K562 (cell line): ENCODE results near the gene ERF. TPM values are rescaled to one million over a fixed set of nuclear protein-coding genes. Genes with fewer than 3 reads are reported as not detected.
A peak's percentile ranks its signal among the peaks of the same experiment; 100 is the strongest.

Experiments used
- BDP1 ChIP-seq: IDR thresholded peaks from 3 replicates; pipeline ENCODE4 v1.6.1; 2011; ENCODE audit not compliant: insufficient read length, insufficient read depth
- DIDO1 ChIP-seq: fragments of 450-650 bp; IDR thresholded peaks from 2 replicates; pipeline ENCODE4 v1.6.1; 2016; ENCODE audit warnings: low read depth, missing biosample characterization, missing genetic modification characterization
- ERF ChIP-seq: fragments of 450-650 bp; formaldehyde crosslinking; IDR thresholded peaks from 2 replicates; pipeline ENCODE4 v1.4.0; 2020; ENCODE audit warnings: mild to moderate bottlenecking, mixed read lengths
- NCOA4 ChIP-seq: fragments of 450-650 bp; IDR thresholded peaks from 2 replicates; pipeline ENCODE4 v1.6.1; 2018; ENCODE audit warnings: mild to moderate bottlenecking; ENCODE audit not compliant: partially characterized antibody
- NONO ChIP-seq, 2 experiments: fragments of 200-400 bp in 1 of 2; fragments of 450-650 bp in 1 of 2; formaldehyde crosslinking in 1 of 2; IDR thresholded peaks; 2 replicates each; pipeline ENCODE4 v1.6.1; 2017; ENCODE audit warnings: low read depth in 2 of 2, mild to moderate bottlenecking in 2 of 2, moderate library complexity in 2 of 2, low read length in 1 of 2
- NUFIP1 ChIP-seq: fragments of 450-650 bp; IDR thresholded peaks from 2 replicates; pipeline ENCODE4 v1.6.1; 2018; ENCODE audit not compliant: partially characterized antibody
- PHF21A ChIP-seq: fragments of 450-650 bp; IDR thresholded peaks from 2 replicates; pipeline ENCODE4 v1.6.1; 2017; ENCODE audit warnings: low read depth, borderline replicate concordance
- SPI1 ChIP-seq: IDR thresholded peaks from 2 replicates; pipeline ENCODE4 v1.6.1; 2011; ENCODE audit warnings: low read depth, low read length, control low read depth, borderline replicate concordance
- SRSF9 ChIP-seq: fragments of 200-400 bp; formaldehyde crosslinking; IDR thresholded peaks from 2 replicates; pipeline ENCODE4 v1.6.1; 2017; ENCODE audit warnings: low read depth, low read length, borderline replicate concordance
- STAG1 ChIP-seq: sonication (generic); formaldehyde crosslinking; IDR thresholded peaks from 2 replicates; pipeline ENCODE4 v1.5.0; 2020; ENCODE audit warnings: missing genetic modification reagents, borderline replicate concordance
- TOE1 ChIP-seq, 2 experiments: fragments of 450-650 bp in 1 of 2; sonication (generic) in 1 of 2; formaldehyde crosslinking in 1 of 2; IDR thresholded peaks; 2 replicates each; pipeline versions ENCODE4 v1.7.1 to v1.8.0; 2016 to 2022; ENCODE audit warnings: borderline replicate concordance in 2 of 2, mild to moderate bottlenecking in 2 of 2, antibody characterized with exemption in 1 of 2, inconsistent platforms in 1 of 2, low read depth in 1 of 2, missing genetic modification reagents in 1 of 2, moderate library complexity in 1 of 2
- TRIM28 ChIP-seq: fragments of 450-650 bp; IDR thresholded peaks from 2 replicates; pipeline ENCODE4 v1.6.1; 2017
- YBX1 ChIP-seq: fragments of 450-650 bp; IDR thresholded peaks from 2 replicates; pipeline ENCODE4 v1.7.1; 2016; ENCODE audit warnings: mild to moderate bottlenecking
- ZNF224 ChIP-seq: sonication (generic); formaldehyde crosslinking; IDR thresholded peaks from 2 replicates; pipeline ENCODE4 v1.8.0; 2022; ENCODE audit warnings: mild to moderate bottlenecking, missing genetic modification reagents
- ZNF76 ChIP-seq: fragments of 250-450 bp; sonication (Bioruptor Pico); IDR thresholded peaks from 2 replicates; pipeline ENCODE4 v1.4.0; 2020; ENCODE audit warnings: mild to moderate bottlenecking, moderate library complexity, borderline replicate concordance
- polyA plus RNA-seq, 8 experiments: library from polyadenylated mRNA; depleted of rRNA in 4 of 8; stranded (reverse) in 5 of 8; unstranded in 3 of 8; fragments of >200 nt; fragmentation: Nextera tagmentation in 2 of 8; fragmentation: Illumina TruSeq in 1 of 8; extraction: Ambion mirVana in 2 of 8; extraction: Trizol in 1 of 8; gene quantifications; 2 replicates each; pipeline versions ENCODE4 v1.2.1 to v1.2.3, GENCODE V29; 2011 to 2014; ENCODE audit warnings: inconsistent platforms in 1 of 8, missing spikeins in 1 of 8
- total RNA-seq, 7 experiments: library from RNA; depleted of rRNA in 6 of 7; stranded (reverse); fragments of >200 nt in 6 of 7; fragmentation: Illumina TruSeq in 2 of 7; extraction: Trizol in 2 of 7; gene quantifications; 2 replicates each; pipeline versions ENCODE4 v1.2.1 to v1.2.3, GENCODE V29; 2011 to 2021; ENCODE audit warnings: low replicate concordance in 1 of 7
- TF ChIP-seq, protein P1 (sequence below): sonication (generic); formaldehyde crosslinking; IDR thresholded peaks from 2 replicates; pipeline ENCODE4 v1.8.1; 2023; ENCODE audit warnings: missing genetic modification reagents, mild to moderate bottlenecking, borderline replicate concordance
- TF ChIP-seq, protein P2 (sequence below): sonication (generic); formaldehyde crosslinking; IDR thresholded peaks from 2 replicates; pipeline ENCODE4 v1.8.0; 2022; ENCODE audit warnings: missing genetic modification reagents, mild to moderate bottlenecking, borderline replicate concordance
- TF ChIP-seq, protein P3 (sequence below), 3 experiments: fragments of 200-800 bp in 1 of 3; sonication (Bioruptor generic) in 1 of 3; sonication (generic) in 1 of 3; formaldehyde crosslinking in 1 of 3; IDR thresholded peaks; 2 replicates each; pipeline versions ENCODE4 v1.6.1 to v1.8.0; 2016 to 2022; ENCODE audit warnings: mild to moderate bottlenecking in 2 of 3, missing compliant biosample characterization in 2 of 3, missing genetic modification characterization in 2 of 3, missing genetic modification reagents in 1 of 3

Gene ERF
- total and polyA plus RNA-seq, 9 of the 15 experiments (the other 6 are each of a cell fraction or from before 2014, with no cell fraction given), result 0.03 to 75.4 (median 27.0) TPM

DNA sequence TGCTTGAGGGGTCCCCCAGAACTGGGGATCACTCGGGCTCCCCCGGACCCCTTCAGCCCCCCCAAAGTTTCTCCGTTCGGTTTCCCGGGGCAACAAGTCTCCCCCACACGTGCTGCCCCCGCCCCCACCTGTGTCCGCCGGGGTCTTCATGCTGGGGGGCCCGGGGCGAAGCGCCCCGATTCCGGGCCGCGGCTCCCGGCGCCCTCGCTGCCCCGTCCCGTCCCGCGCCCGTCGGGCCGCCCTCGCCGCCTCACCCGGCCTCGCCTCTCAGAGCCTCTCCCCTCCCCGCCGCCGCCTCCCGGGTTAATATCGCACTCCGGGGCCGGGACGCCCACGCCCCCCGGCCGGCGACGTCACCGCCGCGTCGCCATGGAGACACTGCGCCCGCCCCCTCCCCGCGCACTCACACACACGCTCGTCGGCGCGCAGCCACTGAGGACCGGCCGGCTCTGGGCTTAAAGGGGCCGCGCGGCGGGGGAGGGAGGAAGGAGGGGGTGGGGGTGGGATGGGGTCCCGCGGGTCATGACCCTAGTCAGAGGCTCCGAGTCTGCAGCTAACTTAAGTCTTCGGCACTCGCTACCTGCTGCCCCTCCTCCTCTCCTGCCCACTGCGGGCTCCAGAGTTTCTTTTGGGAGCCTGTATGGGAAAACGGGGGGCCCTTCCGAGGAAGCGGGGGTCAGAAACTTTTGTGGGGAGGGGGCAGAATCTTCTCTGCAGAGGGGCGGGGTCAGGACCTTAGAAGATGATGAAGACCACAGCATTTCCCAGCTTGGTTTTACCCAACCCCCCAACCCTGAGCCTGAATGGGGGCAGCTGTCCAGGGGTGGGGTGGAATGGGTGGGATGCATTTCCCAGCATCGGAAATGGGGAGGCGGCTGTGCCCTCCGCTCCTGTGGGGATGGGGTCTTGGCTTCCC lies at the start of gene ERF (continued):
- TF ChIP-seq, protein P1, sequence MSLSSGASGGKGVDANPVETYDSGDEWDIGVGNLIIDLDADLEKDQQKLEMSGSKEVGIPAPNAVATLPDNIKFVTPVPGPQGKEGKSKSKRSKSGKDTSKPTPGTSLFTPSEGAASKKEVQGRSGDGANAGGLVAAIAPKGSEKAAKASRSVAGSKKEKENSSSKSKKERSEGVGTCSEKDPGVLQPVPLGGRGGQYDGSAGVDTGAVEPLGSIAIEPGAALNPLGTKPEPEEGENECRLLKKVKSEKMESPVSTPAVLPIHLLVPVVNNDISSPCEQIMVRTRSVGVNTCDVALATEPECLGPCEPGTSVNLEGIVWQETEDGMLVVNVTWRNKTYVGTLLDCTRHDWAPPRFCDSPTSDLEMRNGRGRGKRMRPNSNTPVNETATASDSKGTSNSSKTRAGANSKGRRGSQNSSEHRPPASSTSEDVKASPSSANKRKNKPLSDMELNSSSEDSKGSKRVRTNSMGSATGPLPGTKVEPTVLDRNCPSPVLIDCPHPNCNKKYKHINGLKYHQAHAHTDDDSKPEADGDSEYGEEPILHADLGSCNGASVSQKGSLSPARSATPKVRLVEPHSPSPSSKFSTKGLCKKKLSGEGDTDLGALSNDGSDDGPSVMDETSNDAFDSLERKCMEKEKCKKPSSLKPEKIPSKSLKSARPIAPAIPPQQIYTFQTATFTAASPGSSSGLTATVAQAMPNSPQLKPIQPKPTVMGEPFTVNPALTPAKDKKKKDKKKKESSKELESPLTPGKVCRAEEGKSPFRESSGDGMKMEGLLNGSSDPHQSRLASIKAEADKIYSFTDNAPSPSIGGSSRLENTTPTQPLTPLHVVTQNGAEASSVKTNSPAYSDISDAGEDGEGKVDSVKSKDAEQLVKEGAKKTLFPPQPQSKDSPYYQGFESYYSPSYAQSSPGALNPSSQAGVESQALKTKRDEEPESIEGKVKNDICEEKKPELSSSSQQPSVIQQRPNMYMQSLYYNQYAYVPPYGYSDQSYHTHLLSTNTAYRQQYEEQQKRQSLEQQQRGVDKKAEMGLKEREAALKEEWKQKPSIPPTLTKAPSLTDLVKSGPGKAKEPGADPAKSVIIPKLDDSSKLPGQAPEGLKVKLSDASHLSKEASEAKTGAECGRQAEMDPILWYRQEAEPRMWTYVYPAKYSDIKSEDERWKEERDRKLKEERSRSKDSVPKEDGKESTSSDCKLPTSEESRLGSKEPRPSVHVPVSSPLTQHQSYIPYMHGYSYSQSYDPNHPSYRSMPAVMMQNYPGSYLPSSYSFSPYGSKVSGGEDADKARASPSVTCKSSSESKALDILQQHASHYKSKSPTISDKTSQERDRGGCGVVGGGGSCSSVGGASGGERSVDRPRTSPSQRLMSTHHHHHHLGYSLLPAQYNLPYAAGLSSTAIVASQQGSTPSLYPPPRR (CRISPR knock-in tag), result peak; percentile 22; the same call in 1 of the 2 replicates
- TF ChIP-seq YBX1, result no peak
- TF ChIP-seq TRIM28, result no peak
- no peak for TF ChIP-seq SRSF9
- TF ChIP-seq, protein P2, sequence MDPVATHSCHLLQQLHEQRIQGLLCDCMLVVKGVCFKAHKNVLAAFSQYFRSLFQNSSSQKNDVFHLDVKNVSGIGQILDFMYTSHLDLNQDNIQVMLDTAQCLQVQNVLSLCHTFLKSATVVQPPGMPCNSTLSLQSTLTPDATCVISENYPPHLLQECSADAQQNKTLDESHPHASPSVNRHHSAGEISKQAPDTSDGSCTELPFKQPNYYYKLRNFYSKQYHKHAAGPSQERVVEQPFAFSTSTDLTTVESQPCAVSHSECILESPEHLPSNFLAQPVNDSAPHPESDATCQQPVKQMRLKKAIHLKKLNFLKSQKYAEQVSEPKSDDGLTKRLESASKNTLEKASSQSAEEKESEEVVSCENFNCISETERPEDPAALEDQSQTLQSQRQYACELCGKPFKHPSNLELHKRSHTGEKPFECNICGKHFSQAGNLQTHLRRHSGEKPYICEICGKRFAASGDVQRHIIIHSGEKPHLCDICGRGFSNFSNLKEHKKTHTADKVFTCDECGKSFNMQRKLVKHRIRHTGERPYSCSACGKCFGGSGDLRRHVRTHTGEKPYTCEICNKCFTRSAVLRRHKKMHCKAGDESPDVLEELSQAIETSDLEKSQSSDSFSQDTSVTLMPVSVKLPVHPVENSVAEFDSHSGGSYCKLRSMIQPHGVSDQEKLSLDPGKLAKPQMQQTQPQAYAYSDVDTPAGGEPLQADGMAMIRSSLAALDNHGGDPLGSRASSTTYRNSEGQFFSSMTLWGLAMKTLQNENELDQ, result no peak
- no peak for TF ChIP-seq ZNF224 (CRISPR knock-in tag)
- no peak for TF ChIP-seq TOE1 (IDR thresholded peaks at IDR 0.05; ENCODE audit: borderline replicate concordance)
- no peak for TF ChIP-seq TOE1 (CRISPR knock-in tag; IDR thresholded peaks at IDR 0.05; ENCODE audit: borderline replicate concordance, low read depth)
- no peak for TF ChIP-seq ERF (CRISPR knock-in tag)
- TF ChIP-seq NCOA4, result no peak
- no peak for TF ChIP-seq NUFIP1
- TF ChIP-seq BDP1, result no peak
- TF ChIP-seq ZNF76 (CRISPR knock-in tag), result no peak
- TF ChIP-seq NONO (IDR thresholded peaks at IDR 0.05; ENCODE audit: low read depth in 2 of 2, low read length in 1 of 2), result peak; percentile 80 to 82
- TF ChIP-seq DIDO1 (tag), result no peak
- TF ChIP-seq, protein P3, sequence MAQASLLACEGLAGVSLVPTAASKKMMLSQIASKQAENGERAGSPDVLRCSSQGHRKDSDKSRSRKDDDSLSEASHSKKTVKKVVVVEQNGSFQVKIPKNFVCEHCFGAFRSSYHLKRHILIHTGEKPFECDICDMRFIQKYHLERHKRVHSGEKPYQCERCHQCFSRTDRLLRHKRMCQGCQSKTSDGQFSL (CRISPR knock-in tag; IDR thresholded peaks at IDR 0.05), result peak; percentile 72
- TF ChIP-seq, protein P3 (tag; IDR thresholded peaks at IDR 0.05), result no peak; a peak in 1 of 4 replicates
- no peak for TF ChIP-seq SPI1
- no peak for TF ChIP-seq STAG1 (CRISPR knock-in tag)
- TF ChIP-seq PHF21A, result no peak
